NOMO-1 (cell line): ENCODE data around the gene MAP4K4.
A peak's percentile ranks its signal among the peaks of the same experiment; 100 is the strongest.

Experiments used
- DNase-seq, 2 experiments: peaks; one replicate each; lab custom pipeline; 2025; ENCODE audit not compliant: unreplicated experiment in 2 of 2; lab: John Stamatoyannopoulos, UW

Gene MAP4K4

GRCh38 chr2:101830555-101830954 is 133.0 kb downstream of the MAP4K4 start:
- DNase-seq = no peak

GRCh38 chr2:101831351-101831865 is 133.9 kb downstream of the MAP4K4 start:
- DNase-seq = peak in 1 of 2 experiments; percentile 32

GRCh38 chr2:101832114-101832513 is 134.6 kb downstream of the MAP4K4 start:
- DNase-seq = peak in 1 of 2 experiments; percentile 1

GRCh38 chr2:101833890-101834523 is 136.5 kb downstream of the MAP4K4 start:
- no peak for DNase-seq

- no peak for DNase-seq
These were observed 139.8 kb downstream of the MAP4K4 start for GRCh38 chr2:101837354-101837753.

- DNase-seq = no peak
These were observed 144.3 kb downstream of the MAP4K4 start for GRCh38 chr2:101841679-101842327.

- peak in 1 of 2 experiments; percentile 29 for DNase-seq
These were observed 145.0 kb downstream of the MAP4K4 start for GRCh38 chr2:101842471-101842870.

- DNase-seq = no peak
These were observed 145.5 kb downstream of the MAP4K4 start for GRCh38 chr2:101843048-101843447.

GRCh38 chr2:101843471-101843870 is 146.0 kb downstream of the MAP4K4 start:
- no peak for DNase-seq

GRCh38 chr2:101844055-101844635 is 146.6 kb downstream of the MAP4K4 start:
- DNase-seq = no peak

- DNase-seq = no peak
These were observed 149.5 kb downstream of the MAP4K4 start for GRCh38 chr2:101846973-101847372.

GRCh38 chr2:101847661-101848339 is 150.3 kb downstream of the MAP4K4 start:
- DNase-seq = no peak

GRCh38 chr2:101848769-101849410 is 151.4 kb downstream of the MAP4K4 start:
- no peak for DNase-seq

- DNase-seq = no peak
These were observed 152.9 kb downstream of the MAP4K4 start for GRCh38 chr2:101850450-101850849.

- DNase-seq = no peak
These were observed 153.5 kb downstream of the MAP4K4 start for GRCh38 chr2:101850991-101851390.

- DNase-seq = no peak
These were observed 155.3 kb downstream of the MAP4K4 start for GRCh38 chr2:101852824-101853223.

- no peak for DNase-seq
These were observed 157.4 kb downstream of the MAP4K4 start for GRCh38 chr2:101854877-101855276.

- no peak for DNase-seq
These were observed 158.3 kb downstream of the MAP4K4 start for GRCh38 chr2:101855776-101856175.

GRCh38 chr2:101858246-101858645 is 160.7 kb downstream of the MAP4K4 start:
- no peak for DNase-seq

GRCh38 chr2:101858910-101859309 is 161.4 kb downstream of the MAP4K4 start:
- DNase-seq = no peak

GRCh38 chr2:101859604-101860003 is 162.1 kb downstream of the MAP4K4 start:
- no peak for DNase-seq
